ENCODE results near the gene PRR20G.
"Not testable (repeated sequence)": the region's sequence is repeated elsewhere in the genome, so short reads cannot be mapped to it uniquely, and the experiment has no call there.

GRCh38 chr3:127308821-127309220 lies 21.0 kb upstream of the PRR20G start:
- not testable (repeated sequence) for TF ChIP-seq CTCF (IDR thresholded peaks at IDR 0.05); CBX8 (IDR thresholded peaks at IDR 0.05); POLR2A (IDR thresholded peaks at IDR 0.05; ENCODE audit: low read length); CBX2 (IDR thresholded peaks at IDR 0.05; ENCODE audit: borderline replicate concordance, low read depth); EHF (CRISPR knock-in tag; IDR thresholded peaks at IDR 0.05); PBX3 (IDR thresholded peaks at IDR 0.05)
- TF ChIP-seq, protein P1, sequence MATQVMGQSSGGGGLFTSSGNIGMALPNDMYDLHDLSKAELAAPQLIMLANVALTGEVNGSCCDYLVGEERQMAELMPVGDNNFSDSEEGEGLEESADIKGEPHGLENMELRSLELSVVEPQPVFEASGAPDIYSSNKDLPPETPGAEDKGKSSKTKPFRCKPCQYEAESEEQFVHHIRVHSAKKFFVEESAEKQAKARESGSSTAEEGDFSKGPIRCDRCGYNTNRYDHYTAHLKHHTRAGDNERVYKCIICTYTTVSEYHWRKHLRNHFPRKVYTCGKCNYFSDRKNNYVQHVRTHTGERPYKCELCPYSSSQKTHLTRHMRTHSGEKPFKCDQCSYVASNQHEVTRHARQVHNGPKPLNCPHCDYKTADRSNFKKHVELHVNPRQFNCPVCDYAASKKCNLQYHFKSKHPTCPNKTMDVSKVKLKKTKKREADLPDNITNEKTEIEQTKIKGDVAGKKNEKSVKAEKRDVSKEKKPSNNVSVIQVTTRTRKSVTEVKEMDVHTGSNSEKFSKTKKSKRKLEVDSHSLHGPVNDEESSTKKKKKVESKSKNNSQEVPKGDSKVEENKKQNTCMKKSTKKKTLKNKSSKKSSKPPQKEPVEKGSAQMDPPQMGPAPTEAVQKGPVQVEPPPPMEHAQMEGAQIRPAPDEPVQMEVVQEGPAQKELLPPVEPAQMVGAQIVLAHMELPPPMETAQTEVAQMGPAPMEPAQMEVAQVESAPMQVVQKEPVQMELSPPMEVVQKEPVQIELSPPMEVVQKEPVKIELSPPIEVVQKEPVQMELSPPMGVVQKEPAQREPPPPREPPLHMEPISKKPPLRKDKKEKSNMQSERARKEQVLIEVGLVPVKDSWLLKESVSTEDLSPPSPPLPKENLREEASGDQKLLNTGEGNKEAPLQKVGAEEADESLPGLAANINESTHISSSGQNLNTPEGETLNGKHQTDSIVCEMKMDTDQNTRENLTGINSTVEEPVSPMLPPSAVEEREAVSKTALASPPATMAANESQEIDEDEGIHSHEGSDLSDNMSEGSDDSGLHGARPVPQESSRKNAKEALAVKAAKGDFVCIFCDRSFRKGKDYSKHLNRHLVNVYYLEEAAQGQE (IDR thresholded peaks at IDR 0.05): not testable (repeated sequence)

Data from A549 (cell line).